GM18868 (cell line): ENCODE data around the gene PCNX2.

Experiments used
- ATAC-seq: cut with Tn5 transposase; IDR thresholded peaks from one replicate; pipeline ENCODE4 v1.9.1; 2021; ENCODE audit warnings: mild to moderate bottlenecking, moderate library complexity; ENCODE audit not compliant: unreplicated experiment

Gene PCNX2

DNA sequence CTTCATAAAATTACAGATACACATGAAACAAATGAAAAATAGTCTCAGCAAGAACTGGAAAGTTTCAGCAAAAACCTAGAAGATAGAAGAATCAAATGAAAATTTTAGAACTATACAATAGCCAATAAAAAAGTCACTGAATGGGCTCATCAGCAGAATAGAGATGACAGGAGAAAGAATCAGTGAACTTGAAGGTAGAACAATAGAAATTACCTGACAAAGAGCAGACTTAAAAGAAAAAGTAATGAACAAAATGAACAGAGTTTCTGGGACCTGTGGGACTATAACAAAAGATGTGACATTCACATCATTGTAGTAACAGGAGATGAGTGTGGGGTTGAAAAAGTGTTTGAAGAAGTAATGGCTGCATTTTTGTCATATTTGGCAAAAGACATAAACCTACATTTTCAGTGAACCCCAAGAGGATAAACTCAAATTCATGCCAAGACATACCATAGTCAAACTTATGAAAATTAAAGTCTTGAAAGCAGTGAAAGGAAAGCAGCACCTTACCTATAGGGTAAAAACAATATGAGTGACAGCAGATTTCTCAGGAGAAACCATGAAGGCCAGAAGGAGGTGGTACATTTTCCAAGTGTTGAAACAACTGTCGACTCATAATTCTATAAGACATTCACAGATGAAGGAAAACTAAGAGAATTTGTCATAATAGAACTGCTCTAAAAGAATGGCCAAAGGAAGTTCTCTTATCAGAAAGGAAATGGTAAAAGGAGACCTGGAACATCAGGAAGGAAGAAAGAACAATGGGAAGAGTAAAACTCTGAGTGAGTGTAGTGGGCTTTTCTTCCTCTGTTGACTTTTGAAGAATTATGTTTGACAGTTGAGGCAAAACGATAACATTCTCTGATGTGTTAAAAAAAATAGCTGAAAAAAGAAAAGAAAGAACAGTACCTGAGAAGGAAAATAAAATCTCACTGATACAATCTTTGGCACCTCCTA, 321.6 kb downstream of the PCNX2 start:
- no peak for ATAC-seq

- no peak for ATAC-seq
These were observed 325.0 kb downstream of the PCNX2 start for GRCh38 chr1:232970508-232970907.

DNA sequence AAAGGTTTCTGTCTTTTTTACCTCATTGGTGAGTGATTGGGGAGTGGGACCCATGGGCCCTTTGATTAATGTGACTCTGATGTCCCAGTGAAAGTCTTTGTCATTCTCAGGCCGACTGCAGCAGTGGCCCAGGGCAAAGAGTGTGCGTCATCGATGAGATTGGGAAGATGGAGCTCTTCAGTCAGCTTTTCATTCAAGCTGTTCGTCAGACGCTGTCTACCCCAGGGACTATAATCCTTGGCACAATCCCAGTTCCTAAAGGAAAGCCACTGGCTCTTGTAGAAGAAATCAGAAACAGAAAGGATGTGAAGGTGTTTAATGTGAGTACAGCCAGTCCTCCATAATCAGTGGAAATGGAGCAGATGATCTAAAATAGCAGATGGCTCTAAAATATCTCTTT, 325.7 kb downstream of the PCNX2 start:
- ATAC-seq, result no peak

DNA sequence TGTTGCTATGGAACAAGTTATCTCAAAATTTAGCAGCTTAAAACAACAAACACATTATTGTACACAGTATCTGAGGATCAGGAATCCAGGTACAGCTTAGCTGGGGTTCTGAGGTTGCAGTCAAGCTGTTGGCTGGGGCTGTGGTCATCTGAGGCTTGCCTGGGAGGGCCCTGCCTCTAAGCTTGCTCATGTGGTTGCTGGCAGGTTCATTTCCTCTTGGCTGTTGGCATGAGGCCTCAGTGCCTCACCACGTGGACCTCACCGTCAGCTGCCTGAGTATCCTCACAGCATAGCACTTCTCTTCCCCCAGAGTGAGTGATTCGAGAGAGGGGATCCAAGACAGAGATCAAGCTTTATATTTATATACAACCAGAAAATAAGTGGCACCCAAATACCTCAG, 326.6 kb downstream of the PCNX2 start:
- ATAC-seq, result peak; percentile 54

DNA sequence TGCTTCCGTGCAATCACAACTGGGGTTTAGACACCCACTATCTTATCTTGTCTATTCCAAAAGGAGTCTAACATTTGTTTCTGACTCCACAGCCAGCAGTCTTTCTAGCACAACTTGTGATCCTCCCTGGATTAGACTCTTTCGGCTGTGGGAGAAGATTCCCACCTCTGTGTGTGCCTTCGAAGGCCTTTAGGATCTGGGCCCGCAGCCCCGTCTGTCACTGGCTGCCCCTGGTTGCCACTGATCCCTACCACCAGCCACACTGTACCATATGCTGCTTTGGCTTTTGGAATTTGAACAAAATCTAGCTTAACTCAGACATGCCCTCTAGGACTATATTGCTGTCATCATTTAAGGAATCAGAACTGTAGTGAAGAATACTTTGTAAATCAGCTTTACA, 327.1 kb downstream of the PCNX2 start:
- no peak for ATAC-seq

DNA sequence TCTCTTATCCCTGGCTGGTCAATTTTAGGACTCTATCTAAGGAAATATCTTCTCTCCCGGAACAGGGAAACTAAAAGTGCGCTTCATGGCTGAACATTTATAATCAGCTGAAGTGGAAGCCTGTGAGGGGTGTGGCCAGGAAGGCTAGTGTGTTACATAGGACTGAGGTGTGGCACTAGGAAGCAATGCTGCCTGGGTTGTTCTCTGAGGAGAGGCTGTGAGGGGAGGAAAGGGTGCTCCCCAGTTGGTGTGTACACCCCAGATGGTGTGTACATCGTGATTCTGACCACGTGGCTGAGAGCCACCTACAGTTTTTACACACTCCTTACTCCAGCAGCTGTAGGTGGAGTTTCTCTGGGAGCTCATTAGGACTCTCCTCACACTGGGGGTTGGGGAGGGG, 328.9 kb downstream of the PCNX2 start:
- no peak for ATAC-seq

- no peak for ATAC-seq
These were observed 329.7 kb downstream of the PCNX2 start for GRCh38 chr1:232965912-232966217.

DNA sequence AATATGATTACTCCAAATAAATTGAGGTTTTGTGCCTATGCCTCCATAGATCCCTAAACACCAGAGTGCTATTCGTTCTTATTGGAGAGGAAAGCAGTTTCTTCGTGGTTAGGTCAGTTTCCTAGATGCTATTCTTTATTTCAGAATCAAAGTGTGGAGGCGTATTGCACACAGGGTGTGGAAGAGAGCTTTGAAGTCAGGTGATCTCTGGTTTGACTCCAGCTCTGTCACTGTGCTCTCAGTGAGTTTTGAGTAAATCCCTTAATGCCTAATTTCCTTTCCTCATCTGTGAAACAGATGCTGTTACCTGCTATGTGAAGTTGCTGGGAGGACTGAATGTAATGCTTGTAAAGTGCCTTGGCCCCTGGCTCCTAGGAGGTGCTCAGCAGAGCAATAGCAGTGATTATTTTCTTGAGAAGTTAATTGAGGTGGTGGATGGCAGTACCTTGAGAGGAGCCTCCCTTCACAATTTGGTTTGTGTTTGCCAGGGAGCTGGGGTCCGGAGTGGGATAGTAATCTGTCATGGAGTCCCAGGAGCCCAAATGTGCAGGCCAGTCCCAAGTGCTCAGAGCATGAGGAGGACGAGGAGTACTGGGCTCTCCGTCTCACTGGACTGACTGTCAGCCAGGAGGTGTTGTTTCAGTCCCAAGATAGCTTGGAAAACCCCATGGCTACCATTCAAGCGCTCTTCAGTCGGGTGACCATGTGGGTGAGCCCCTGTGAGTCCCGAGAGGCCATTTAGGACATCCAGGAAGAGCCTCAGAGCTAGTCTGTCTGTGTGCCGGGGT, 330.2 kb downstream of the PCNX2 start:
- ATAC-seq, result peak; percentile 56

DNA sequence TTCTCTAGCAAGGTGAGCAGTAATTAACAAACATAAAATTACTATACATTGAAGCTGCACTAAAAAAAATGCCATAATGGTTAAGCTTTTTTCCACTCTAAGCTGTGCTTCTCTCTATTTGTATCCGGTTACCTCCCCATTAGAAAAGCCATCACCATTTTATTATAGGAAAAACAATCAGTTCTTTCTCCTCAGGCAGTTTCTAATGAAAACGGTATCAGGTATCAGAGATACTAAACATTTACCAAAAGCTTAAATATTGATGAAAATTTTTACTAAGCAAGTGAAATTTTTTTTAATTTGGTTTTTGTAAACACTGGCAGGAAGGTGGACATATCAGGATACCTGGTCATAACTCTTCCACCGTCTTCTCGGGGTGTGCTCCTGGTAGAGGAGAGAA, 330.9 kb downstream of the PCNX2 start:
- ATAC-seq, result no peak

GRCh38 chr1:232962761-232963745, 332.5 kb downstream of the PCNX2 start:
- ATAC-seq, result no peak

DNA sequence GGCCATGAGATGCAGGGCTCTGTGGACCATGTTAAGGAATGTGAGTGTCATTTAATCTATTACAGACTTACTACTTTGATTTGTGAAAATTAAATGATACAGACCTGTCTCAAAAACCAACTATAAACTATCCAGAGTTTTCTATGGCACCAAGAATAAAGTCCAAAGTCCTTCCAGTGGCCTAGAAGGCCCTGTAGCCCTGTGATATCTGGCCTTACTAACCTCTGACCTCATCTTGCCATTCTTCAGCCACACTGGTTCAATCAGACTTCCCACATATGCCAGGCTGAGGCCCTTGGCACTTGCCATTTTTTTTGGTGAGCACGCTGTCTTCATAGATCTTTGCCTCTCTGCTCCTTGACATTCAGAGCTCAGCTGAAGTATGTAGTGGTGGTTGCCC, 337.5 kb downstream of the PCNX2 start:
- no peak for ATAC-seq

DNA sequence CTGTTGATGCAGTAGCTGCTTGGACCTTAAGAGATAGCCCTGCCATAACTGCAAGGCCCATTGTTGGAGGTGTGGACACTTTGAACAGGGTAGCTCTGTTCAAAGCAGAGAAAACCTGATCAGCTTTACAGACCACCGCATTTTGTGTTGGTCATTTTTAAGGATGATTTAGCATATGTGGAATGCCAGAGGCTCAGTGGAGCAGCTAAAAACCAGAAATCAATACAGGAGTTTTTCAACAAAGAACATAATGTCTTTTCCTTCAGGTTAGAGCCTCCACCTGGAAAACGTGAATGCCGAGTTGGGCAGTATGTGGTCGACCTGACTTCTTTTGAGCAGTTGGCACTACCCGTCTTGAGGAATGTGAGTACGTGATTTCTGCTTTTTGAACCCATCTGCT, 339.4 kb downstream of the PCNX2 start:
- ATAC-seq, result no peak

GRCh38 chr1:232954594-232955365, 340.7 kb downstream of the PCNX2 start:
- ATAC-seq, result no peak

- peak; percentile 57 for ATAC-seq
These were observed 342.7 kb downstream of the PCNX2 start for GRCh38 chr1:232952514-232953499.

GRCh38 chr1:232951605-232952004, 343.9 kb downstream of the PCNX2 start:
- ATAC-seq, result no peak

DNA sequence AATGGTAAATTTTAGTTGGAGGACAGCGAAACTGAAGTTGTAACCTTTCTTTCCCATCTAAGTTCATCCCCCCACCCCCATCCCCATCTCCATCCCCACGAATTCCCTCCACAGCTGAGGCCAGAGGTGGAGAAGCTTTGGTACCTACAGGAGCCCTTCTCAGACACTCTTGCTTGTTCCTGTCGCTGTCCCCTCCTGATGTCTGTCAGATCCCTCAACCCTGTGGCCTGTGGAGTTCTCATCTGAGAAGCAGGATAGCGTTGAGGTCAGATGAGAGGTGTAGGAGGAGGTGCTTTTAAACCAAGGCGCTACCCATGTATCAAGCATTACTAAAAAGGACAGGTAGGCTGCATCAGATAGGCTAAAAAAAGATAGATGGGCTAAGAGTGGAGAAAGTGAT, 344.3 kb downstream of the PCNX2 start:
- ATAC-seq, result peak; percentile 28

- peak; percentile 82 for ATAC-seq
These were observed 345.0 kb downstream of the PCNX2 start, which contains the start of gene NTPCR for GRCh38 chr1:232950197-232951176. NTPCR (plus strand) TSS chr1:232950611; CDS start chr1:232950711, 100 bp downstream.
